IPS DF 4.7 (cell line): ENCODE measurements around the gene ITGAV.

Experiments
- DNase-seq: peaks from one replicate; pipeline ENCODE4 v3.0.0-alpha.2; 2013; ENCODE audit warnings: low spot score; ENCODE audit errors: extremely low read depth

The ITGAV gene

DNA sequence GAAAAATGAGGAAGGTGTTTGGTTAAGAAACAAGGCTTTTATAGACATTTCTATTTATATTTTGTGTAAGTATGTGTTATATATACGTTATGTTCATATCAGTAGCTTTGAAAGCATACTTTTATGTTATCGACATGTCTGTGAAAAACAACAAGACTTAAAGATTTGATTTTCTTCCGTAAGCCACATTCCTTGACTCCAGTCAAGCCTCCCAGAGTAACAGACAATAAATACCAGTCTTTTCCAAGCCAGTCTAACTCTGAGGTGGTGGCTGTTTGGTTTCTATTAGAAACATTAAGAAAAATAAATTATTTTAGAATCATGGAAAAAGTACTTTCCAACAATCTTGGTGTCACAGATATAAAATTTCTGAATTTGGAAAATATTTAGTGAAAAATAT, 16.3 kb upstream of the ITGAV start:
- no peak for DNase-seq

DNA sequence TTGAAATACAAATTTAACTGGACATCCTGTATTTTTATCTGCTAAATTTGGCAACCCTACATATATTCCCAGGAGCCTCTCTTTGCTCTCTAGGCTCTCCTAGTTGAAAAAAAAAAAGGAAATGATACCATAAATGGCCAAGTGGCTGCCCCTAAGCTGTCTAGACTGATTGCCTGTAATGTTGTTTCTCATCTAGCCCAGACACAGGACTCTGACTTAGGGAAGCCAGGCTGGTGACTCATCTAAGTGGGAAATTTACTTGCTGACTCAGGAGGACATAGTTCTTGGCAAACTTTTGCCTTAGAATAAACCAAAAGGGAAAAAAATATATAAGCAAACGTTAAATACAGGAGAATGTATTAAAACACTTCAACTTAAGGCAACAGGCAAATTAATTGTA, 14.6 kb upstream of the ITGAV start:
- DNase-seq = no peak

DNA sequence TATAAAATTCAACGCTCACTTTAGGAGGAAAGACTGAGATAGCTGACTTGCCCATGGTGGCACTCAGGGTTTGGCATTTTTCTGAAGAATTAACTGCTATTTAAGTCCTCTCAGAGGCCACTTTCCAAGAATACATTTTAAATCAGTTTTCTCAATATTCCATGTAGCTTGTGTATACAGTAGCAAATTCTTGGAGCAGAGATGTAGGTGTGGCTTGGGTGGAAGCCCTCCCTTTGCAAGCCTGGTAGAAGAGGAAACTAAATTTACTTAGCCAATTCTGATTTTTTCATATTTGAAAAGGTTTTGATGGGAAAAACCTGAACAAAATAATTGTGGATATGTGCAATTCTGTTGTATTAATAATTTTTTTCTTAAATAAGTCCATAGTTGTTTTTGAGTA, 14.0 kb upstream of the ITGAV start:
- no peak for DNase-seq

DNA sequence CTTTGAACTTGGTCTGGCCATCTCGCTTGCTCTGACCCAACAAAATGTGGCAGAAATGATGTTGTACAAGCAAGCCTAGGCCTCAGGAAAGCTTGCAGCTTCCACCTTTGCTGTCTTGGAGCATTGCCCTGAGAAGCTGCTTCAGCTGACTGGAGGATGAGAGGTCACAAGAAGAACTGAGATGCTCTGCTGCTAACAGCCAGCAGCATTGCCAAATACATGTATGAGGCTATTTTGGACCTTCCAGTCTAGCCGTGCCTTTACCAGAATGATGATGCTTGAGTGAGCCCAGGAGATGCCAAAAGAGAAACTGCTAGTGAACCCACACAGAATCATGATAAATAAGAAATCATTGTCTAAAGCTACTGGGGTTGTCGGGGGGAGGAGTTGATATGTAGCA, 13.2 kb upstream of the ITGAV start:
- DNase-seq = no peak

DNA sequence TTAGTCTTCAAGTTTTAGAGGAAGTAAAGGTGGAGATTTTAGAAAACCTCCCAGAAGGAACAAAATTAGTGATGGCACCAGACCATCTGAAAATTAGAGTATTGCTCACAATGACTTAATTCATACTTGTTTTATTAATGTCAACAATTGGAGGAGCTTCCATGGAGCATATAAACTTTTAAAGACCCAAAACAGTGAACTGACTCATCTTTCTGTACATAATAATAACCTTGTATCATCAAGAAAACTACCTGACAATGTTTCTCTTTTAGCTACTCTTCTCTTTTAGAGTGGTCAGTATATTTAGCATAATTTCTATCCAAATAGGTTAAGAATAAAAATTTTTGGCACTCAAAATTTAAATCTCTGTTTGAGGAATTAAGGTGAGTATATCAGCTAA, 7.2 kb upstream of the ITGAV start:
- no peak for DNase-seq

DNA sequence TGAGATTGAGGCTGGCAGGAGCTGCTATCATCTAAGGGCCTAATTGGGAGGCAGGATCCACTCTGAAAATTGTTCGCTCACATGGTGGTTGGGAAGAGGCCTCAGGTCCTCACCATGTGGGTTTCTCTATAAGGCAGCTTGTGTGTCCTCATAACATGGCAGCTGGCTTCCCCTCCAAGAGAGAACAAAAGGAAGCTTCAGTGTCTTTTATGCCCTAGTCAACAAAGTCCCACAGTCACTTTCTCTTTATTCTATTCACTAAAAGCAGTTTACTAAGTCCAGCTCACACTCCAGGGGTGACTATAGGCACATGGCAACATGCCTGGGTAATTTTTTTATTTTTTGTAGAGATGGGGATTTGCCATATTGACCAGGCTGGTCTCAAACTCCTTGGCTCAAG, 5.8 kb upstream of the ITGAV start:
- no peak for DNase-seq

DNA sequence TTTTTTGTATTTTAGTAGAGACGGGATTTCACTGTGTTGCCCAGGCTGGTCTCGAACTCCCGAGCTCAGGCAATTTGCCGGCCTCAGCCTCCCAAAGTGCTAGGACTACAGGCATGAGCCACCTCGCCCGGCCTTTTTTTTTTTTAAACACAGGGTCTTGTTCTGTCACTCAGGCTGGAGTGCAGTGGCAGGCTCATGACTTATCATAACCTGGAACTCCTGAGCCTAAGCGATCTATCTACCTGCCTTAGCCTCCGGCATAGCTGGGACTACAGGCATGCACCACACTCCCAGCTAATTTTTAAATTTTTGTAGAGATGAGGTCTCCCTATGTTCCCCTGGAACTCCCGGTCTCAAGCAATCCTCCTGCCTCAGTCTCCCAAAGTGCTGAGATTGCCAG, 1.4 kb upstream of the ITGAV start:
- DNase-seq = no peak

DNA sequence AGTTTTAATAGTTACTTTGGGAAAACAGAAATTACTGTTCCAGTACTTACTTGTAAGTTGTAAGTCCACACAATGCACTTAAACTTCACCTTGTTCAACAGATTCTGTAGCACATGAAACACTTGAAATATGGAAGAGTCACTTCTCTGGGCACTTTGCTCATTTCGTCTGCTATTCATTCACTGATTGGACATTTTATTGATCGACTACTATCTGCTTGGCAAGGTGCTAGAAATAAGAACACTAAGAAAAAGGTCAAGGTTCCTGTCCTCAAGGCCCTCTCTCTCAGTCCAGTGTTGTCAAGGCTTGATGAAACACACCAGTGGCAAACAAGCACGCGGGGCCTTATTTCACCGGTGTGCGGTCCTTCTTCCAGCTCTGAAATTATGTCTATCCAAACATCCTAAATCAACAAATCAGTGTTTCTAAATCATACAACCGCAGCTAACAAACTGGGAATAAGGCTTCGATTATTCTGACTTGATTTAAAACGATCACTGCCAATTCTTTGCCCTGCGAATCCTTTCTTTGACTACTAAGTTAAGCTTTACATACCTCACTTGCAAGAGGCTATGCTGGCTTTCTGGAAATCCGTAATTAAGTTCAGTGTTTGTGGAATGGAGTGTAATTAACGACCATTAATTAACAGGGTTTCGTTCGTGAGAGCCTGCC, 780 bp upstream of the ITGAV start:
- no peak for DNase-seq

DNA sequence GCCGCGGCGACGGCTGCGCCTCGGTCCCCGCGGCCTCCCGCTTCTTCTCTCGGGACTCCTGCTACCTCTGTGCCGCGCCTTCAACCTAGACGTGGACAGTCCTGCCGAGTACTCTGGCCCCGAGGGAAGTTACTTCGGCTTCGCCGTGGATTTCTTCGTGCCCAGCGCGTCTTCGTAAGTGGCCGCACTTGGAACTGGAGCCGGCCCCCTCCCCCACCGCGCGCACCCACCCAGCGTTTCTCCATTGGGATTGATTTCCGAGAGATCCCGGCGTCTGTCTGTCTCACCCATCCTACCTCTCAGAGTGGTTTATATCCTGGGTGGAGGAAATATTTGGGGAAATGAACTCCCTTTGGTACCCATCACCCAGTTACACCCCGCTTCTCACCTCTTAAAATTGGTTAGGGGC, 498 bp downstream of the ITGAV start:
- DNase-seq = no peak

DNA sequence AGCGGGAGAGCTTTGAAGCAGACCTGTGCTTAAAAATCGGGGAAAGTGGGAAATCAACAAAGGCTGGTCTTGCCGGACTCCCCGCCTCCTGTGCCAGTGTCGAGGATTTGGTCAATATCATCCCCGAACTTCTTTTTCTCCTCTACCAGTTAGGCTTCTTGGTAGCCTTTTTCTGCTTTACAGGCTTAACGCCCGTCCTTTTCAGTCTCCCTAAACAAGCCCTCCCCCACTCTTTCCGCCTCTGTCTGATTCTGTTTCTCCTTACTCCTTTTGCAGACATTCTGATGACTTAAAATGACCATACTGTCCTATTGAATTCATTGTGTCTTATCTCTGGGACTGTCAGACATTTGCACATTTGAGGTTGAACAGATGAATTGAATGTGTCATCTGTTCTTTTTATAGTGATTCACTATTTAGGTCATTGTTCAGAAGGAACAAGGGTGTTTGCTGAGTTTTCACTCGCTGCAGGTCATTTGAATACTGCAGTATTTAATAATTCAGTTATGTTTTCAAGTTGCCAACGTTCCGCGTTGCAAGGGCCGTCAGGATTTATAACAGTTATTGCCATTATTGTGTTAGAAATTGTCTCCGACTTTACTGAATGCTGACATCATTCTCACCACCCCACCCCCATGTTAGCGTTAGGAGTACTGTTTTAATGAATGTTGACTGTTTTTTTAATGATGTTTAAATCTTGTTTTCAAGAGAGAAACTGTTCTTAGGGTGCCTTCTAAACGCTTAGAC, 1.1 kb downstream of the ITGAV start:
- no peak for DNase-seq

DNA sequence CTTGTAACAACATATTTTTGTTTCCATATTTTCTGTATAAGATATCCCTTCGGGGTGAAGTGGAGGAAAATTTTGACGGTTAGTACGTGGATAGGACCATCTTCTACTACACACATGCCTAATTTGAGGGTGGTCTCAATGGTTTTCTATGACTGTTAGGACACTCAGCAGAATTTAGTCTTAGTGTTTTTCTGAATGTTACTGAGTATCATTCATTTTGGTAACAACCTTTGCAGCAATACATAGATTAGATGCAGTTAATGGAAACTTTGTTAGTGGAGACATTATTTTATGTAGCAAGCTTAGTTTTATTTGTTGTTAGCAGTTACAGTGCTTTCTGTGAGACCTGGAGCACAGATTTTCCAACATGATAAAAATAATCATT, 1.6 kb downstream of the ITGAV start:
- no peak for DNase-seq

DNA sequence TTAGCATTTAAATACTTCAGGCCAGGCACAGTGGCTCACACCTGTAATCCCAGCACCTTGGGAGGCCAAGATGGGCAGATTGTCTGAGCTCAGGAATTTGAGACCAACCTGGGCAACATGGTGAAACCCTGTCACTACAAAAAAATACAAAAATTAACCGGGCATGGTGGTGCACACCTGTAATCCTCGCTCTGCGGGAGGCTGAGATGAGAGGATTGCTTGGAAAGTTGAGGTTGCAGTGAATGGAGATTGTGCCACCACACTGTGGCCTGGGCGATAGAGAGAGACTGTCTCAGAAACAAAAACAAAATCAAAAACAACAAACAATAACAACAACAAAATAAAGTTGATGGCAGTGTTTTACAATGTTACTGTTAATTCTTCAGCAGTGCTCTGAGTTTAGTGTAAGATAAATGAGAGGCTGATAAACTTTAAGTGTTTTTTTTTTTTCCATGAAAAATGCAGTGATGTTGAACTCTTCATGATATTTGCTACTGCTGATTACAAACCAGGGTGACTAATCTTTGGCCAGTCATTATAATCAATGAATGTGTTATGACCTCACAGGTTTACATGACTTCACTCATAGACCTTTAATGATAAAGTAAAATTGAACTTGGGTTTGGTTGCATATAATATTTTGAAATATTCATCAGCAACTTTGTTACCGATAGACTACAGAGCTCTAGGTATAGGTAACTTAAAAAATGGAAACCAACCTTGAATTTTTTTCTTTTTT, 2.5 kb downstream of the ITGAV start:
- no peak for DNase-seq

DNA sequence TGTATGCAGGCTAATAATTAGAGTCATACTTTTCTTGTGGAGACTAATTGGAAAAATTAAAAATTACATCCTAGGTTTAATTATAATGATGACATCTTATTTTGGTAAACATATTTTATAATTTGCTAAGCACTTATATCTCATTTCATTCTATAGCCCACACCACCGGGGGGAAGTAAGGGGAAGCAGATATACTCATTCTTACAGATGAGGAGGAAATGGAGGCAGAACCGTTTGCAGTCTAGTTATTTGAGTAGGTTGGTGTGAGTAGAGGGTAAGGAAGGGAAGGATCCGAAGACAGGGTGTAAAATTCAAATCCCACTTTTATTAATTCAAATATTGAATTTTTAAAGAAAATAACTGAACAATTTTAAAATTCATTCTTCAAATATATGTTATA, 3.7 kb downstream of the ITGAV start:
- DNase-seq = no peak

DNA sequence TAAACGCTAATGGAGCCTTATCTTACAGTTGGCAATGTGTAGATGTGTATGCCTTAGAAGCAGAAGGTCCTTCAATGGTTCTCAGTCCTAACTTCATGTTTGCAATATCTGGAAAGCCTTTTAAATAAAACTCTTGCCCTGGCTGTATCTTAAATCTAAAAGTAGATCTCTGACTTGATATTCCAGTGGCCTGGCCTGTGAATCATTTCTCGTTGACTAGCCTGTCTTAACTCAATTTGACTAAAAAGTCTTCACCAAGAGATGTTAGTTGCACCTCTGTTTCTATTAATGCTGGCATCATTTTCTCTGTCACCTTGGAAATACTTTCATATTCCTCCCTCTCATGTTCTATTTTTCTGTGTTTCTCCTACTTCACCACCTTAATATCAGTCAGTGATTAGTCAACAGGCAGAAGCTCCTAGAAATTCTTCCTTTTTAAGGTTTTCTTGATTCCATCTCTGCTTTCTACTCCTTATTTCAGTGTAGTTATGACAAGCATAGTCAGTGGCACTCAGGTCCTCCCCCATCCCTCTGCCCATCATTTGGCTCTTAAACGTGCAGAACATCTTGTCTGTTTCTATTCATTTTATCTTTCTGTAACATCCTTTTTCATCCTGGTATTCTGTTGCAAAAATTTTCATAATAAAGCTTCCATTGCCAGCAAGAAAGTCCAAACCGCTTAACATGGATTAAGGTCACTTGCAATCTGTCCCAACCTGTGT, 4.3 kb downstream of the ITGAV start:
- DNase-seq = no peak

DNA sequence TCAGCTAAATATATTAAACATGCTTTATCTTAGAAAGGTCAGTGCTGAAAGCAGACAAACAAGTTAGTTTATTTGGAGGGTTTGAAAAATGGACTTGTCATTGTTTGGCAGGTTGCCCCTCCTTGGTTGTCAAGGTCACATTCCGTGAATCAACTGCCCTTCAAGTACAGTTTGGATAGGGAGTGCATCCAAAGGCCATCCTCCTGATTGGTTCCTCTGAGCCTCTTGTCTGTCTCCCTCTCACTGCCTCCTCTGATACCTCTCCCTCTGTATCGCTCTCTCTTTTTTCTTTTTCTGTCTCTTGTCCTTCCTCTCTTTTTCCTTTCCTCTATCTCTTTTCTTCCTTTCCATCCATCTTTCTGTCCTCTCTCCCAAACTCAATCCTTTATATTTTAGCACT, 5.4 kb downstream of the ITGAV start:
- DNase-seq = no peak

DNA sequence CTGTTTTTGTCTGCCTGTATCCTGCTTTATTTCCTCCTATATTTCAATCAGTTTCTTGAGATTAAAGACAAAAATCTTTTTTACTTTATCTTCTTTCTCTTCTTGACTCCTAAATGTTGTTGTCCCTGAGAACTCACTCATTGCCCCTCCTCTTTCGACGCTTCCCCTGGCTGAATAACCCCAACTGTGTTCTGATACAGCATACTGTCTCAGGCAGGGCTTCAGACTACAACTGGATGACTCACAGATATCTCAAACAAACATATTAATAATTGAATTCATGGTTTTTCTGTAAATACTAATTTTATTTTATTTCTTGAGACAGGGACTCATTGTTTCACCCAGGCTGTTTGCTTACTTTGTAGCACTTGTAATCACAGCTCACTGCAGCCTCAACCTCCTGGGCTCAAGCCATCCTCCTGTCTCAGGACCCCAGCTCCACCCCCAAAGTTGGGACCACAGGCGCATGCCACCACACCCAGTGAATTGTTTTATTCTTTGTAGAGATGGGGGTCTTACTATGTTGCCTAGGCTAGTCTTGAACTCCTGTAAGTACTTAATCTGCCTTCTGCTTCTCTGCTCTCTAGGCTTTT, 9.4 kb downstream of the ITGAV start:
- no peak for DNase-seq

DNA sequence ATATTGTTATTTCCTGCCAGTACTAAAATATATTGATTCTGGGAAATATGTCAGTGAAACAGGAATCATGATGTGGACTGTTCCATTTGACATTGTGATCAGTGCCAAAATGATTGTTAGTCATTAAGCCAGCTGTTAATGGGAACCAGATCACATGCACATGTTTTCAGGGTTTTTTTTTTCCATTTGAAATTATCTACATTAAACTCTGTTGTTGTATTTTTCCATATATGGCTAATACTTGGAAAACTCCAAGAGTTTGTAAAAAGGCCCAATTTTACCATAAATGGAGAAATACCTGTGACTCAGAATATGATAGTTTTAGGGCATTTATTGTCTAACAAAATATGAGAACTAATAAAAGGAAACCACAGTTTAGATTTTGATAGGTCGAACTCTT, 13.4 kb downstream of the ITGAV start:
- no peak for DNase-seq

DNA sequence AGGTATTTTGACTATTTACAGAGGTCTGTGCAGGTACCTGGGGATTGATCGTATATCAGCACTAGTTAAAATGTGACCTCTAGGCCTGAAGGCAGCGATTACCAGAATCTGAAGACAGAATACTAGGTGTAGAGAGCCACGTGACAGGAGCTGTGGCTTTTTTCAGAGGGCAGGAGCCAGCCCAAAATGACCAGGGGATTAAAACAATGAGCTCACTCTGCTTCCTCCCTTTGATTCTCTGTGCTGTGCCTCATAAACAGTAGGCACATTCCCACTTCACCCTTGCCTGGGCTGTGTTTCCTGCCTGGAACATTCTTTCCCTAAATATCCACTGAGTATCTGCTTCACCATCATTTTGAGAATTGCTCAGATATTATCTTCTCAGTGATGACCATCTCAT, 15.2 kb downstream of the ITGAV start:
- DNase-seq = no peak

DNA sequence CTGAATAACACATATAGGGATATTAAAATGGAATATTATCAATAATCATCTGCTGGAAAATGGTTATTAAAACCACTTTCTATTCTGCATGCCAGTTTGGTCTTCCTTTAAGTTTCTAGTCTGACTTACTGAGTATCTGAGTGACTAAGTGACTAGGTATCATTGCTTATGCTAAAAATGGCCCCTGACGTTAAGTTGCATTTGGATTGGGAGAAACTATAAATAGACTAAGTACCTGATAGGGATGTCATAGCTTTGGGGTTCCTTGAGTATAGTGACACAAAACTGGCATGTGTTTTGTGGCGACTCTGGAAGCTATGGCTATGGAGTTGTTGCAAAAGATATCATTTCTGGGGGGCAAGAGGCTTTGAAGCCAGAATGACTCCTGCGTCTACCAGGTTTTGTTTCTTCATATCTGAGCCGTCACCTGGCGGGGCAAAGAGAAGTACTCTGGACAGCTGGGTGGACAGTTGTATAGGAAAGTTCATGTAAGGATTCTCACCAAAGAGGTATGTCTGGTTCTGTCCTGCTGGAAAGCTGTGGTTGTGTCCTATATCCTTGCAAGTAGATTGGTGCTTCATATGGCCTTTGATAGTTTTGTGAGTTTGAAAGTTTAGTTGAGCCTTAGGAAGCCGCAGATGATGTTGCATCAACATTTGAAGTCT, 17.9 kb downstream of the ITGAV start:
- no peak for DNase-seq

DNA sequence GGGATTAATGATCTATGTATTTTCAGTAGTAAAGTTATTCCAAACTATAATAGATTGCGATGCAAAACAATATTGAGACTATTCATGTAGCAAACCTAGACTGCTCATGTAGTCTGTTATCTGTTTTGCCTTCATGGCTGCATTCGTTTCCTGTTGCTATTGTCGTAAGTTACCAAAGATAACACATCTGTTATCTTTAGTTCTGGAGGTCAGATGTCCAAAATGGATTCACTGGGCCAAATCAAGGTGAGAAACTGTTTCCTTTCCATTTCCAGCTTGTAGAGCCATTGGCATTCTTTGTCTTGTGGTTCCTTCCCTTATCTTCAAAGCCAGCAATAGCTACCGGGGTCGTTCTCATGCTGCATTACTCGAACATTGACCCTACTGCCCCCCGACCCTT, 20.9 kb downstream of the ITGAV start:
- no peak for DNase-seq

DNA sequence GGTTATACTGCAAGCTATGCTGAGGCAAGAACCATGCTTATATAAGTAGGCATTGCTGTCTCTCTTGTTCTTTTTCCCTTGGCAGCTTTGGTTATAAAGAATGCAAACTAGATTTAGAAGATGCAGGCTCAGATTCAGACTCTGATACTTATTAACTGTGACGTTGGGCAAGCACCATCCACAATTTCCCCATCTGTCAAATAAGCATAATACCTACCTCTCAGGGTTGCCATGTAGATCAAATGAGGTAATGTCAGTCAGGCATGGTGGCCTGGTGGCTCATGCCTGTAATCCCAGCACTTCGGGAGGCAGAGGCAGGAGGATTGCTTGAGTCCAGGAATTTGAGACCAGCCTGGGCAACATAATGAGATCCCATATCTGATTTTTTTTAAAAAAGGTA, 21.7 kb downstream of the ITGAV start:
- DNase-seq = no peak
